HG02763 (cell line): Measurements from ENCODE around the gene WBP2NL.
A peak's percentile ranks its signal among the peaks of the same experiment; 100 is the strongest.
"Not testable (repeated sequence)": the region's sequence is repeated elsewhere in the genome, so short reads cannot be mapped to it uniquely, and the experiment has no call there.

Source experiments
- ATAC-seq: cut with Tn5 transposase; IDR thresholded peaks from one replicate; pipeline ENCODE4 v1.9.1; 2021; ENCODE audit warnings: mild to moderate bottlenecking, moderate library complexity; ENCODE audit not compliant: unreplicated experiment

WBP2NL gene

DNA sequence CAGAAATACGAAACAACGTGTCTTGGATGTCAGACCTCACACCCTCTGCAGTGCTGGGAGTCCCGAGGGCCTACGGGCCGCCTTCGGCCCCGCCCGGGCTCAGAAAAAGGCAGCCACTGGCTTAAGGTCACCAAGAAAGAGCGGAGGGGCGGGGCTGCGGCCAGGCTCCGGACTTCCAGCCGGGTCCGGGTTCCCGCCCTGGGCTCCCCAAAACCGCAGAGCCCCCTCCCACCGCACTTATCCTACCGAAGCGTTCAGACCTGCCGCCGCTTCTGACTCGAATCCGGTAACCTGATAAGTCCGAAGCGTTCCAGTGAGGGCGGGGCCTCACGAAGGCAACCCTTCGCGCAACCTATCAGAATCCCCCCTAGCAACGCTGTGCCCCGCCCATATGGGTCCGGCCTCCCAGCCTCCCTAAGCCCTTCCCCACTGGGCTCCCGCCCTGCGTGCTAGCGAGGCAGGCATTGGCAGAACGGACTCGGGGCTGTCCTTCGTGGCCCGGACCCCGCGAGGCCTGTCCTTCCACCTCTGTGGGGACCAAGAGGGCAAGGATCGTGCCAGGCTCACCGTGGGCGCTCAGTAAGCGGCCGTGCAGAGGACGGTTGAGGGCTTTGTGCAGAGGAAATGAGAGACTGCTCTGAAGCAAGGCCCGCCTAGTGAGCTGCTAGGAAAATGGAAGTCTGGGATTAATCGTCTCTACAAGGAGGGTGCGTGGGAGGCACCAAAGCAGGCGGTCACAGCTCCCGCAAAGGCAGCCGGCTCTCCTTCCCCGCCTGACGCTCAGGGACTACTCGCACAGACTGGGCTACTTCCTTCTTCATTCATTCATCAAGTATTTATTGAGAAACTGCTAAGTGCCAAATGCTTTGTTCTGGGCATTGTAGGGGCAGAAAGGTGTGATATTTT lies 72.2 kb downstream of the WBP2NL start, which contains the start of gene NAGA:
Gene NAGA, minus strand, starts transcription at position 296 of the 906 bp plus-strand sequence. CDS start 515 bp downstream, outside the sequence.
- peak; percentile 87 for ATAC-seq

DNA sequence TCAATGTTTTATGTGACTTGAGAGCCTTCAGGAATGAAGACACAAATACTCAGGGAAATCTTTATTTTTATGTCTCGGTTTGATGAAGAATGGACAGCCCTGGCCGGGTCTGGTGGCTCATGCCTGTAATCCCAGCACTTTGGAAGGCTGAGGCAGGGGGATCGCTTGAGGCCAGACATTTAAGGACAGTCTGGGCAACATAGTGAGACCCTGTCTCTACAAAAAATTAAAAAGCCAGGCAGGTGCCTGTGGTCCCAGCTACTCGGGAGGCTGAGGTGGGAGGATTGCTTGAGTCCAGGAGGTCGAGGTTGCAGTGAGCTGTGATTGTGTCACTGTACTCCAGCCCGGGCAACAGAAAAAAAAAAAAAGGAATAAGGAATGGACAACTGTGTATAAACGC lies 72.9 kb downstream of the WBP2NL start:
- not testable (repeated sequence) for ATAC-seq

DNA sequence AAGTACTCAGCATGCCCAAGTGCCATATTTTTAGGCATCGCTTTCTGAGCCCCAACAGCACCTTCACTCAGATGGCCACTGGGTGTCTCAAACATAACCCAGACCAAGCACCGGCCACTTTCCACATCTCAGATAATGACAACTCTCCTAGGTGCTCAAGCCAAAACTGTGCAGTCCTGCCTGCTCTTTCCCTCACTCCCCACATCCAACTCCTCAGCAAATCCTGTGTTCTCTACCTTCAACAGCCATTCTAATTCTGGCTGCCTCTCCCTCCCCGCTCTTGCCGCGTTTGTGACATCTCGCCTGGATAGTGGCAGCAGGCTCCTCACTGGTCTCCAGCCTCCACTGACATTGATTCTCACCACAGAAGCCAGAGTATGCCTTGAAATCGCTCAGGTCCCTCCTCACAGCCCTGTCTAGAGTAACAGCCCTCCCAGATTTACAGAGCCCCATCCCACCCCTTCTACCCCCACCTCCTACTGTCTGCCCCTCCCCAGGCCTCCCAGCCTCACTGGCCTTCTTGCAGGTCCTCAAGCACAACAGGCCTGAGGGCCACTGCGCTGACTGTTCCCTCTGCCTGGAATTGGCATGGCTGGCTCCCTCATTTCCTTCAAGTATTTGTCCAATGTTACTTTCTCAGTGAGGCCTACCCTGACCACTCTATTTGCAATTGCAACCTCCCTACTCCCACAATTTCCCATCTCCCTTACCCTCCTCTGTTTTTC lies 74.2 kb downstream of the WBP2NL start:
- ATAC-seq: no peak

DNA sequence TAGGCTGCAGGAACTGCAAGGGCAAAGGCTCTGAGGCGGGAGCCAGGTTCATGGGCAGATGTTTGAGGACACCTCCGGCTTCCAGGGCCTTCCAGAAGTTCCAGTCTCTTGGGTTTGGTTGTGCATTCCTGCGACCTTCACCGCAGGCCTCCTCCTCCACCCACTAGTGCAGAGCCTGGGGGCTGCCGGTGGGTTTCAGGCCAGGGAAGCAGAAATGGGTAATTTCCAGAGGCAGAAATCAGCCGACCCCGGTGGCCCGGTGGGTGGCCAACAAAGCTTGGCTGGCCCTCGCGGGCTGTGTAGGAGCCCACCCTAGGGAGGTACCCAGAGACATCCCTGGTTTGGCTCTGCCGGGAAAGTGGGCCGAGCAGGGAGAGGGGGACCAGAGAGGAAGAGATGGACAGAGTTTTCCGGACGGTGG lies 75.0 kb downstream of the WBP2NL start:
- ATAC-seq: no peak

DNA sequence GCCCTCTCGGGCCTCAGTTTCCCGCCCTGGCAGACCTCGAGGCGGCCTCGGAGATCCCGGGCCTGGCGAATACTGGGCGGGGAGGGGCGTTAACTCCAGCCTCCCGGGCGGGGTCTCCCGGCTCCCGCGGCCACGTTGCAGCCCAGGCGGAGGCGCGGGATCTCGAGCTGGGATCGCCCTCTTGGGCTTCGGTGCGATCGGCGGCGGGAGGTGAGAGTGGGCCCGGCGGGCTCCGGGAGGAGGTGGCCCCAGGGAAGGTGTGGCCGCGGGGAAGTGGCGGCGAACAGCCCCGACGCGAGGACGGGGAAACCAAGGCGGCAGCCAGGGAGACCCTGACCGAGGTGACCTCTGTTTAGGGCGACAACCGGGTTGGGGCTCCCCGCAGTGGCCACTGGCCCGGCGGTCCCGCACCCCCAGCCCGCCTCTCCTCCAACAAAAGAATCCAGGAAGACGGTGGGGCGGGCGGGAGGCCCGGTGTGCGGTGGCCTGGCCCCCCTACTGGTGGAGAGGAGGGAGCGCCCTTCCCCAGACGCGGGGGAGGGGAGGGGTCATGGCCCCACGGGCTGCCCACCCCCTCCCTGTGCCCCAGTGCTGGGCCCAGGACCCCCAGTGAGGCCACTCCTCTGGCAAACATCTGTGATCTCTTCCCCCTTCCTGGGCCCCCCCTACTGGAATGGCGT lies 75.7 kb downstream of the WBP2NL start, which contains the start of gene PHETA2:
Gene PHETA2, plus strand, starts transcription at position 117 of the 680 bp plus-strand sequence. CDS start 3,046 bp downstream, outside the sequence.
- ATAC-seq: no peak

DNA sequence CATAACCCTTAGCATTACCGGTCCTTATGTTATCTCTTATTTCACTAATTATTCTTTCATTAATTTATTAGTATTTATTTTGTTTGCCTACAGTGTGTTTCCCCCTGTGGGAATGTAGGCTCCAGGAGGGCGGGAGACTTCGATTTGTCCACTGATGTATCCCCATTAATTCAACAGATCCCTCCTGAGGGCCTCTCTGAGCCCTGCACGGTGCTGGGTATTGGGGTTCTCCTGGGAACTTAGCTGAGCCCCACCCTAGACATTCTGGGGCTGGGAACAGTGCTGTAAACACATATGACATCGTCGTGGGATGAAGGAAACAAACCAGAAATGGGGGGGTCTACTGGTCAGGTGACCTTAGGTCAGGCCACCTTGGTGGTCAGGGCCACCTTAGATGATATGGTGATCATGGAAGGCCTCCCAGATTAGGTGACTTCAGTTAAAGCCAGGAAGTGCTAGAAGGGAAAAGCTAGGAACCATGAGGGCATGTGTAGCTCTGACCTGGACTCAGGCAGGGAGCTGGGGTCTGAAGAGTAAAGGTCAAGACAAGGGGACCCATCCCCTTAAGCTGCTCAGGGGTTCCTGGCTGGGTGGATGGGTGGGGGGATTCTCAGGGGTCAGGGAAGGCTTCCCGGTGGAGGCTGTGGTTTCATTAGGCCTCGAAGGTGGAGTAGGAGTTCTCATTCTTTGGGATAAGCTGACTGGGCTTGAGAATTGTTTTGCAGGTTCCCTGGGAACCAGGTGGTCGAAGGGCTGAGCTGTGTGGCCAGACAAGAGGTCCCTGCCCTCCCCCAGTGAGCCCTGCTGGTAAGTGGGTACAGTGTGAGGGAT lies 76.5 kb downstream of the WBP2NL start:
- ATAC-seq: no peak

DNA sequence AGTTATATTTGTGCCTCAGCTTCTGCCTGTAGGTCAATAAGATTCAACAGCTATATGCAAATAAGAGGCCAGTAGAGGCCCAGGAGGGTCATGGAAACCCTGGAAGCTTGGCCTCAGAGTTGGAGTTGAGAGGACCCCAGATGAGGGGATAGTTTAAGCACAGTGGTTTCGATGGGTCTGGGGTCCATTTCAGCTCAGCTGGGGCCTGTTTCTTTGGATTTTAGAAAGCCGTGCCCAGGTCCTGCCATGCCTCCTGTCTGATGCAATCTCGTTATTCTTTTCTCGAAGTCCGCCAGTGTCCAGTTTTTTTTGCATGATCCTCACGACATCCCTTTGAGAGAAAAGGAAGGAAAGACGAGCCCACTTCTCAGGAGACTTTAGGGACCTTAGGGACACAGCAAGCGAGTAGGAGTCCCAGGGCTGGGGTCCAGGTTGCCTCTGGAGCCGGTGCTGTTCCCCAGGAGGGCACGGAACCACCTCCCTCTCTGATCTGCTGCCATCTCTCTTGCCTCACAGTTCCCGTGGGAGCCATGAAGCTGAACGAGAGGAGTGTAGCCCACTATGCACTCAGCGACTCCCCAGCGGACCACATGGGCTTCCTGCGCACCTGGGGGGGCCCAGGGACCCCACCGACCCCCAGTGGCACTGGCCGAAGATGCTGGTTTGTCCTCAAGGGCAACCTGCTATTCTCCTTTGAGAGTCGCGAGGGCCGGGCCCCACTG lies 78.3 kb downstream of the WBP2NL start:
- no peak for ATAC-seq

DNA sequence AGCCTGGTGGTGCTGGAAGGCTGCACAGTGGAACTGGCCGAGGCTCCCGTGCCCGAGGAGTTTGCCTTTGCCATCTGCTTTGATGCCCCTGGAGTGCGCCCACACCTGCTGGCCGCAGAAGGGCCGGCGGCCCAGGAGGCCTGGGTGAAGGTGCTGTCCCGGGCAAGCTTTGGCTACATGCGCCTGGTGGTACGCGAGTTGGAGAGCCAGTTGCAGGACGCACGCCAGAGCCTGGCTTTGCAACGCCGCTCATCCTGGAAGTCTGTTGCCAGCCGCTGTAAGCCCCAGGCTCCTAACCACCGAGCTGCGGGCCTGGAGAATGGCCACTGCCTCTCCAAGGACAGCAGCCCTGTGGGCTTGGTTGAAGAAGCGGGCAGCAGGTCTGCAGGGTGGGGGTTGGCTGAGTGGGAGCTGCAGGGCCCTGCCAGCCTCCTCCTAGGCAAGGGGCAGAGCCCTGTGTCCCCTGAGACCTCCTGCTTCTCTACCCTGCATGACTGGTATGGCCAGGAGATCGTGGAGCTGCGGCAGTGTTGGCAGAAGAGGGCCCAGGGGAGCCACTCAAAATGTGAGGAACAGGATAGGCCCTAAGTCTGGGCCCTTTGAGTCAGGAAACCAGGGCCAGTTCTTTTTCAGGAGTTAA lies 79.0 kb downstream of the WBP2NL start:
- ATAC-seq: no peak
